B cell (primary cell): ENCODE data around the gene TELO2. TPM values are rescaled to one million over a fixed set of nuclear protein-coding genes. Genes with fewer than 3 reads are reported as not detected.

Source experiments
- ATAC-seq: fragments of 200-7000 bp; cut with Tn5 transposase; one replicate; pipeline ENCODE4 v1.10.0; 2021; ENCODE audit warnings: low read depth, mild to moderate bottlenecking, moderate number of reproducible peaks, moderate library complexity
- CTCF ChIA-PET: fragments of 350-600 bp; sonication (Branson Sonifier 250); formaldehyde crosslinking; loops from one replicate; lab custom pipeline; 2021; ENCODE audit warnings: antibody characterized with exemption, inconsistent platforms; lab: Charles Lee
- POLR2A ChIA-PET: fragments of 350-600 bp; sonication (Branson Sonifier 250); formaldehyde crosslinking; loops from one replicate; lab custom pipeline; 2021; ENCODE audit warnings: antibody characterized with exemption; lab: Charles Lee
- DNase-seq: peaks from one replicate; pipeline ENCODE4 v3.0.0; 2013
- H2AFZ ChIP-seq: 2 replicates; pipeline ENCODE4 v1.6.1; 2012; ENCODE audit warnings: mild to moderate bottlenecking, low read depth, low read length; ENCODE audit not compliant: insufficient read depth, poor library complexity, severe bottlenecking
- H3K27ac ChIP-seq, 2 donors: 1 replicate in 1 of 2; 2 replicates in 1 of 2; pipeline ENCODE4 v1.5.1; 2012 to 2013; ENCODE audit warnings: low read length in 2 of 2, mild to moderate bottlenecking in 2 of 2, moderate library complexity in 1 of 2
- H3K27me3 ChIP-seq, 4 experiments: fragments of 200-600 bp in 1 of 4; sonication (generic) in 1 of 4; replicated peaks in 1 of 4; 1 replicate in 2 of 4; 2 replicates in 2 of 4; pipeline versions ENCODE4 v1.6.1 to v1.7.0; 2013 to 2016; ENCODE audit warnings: low read length in 3 of 4, mild to moderate bottlenecking in 2 of 4, mixed read lengths in 1 of 4, moderate library complexity in 1 of 4; ENCODE audit not compliant: insufficient read depth in 4 of 4, control insufficient read depth in 3 of 4; ENCODE audit errors: control extremely low read depth in 1 of 4
- H3K36me3 ChIP-seq, 2 experiments: replicated peaks in 1 of 2; 1 replicate in 1 of 2; 2 replicates in 1 of 2; pipeline versions ENCODE4 v1.6.1 to v1.7.1; 2013; ENCODE audit warnings: low read length in 1 of 2; ENCODE audit not compliant: insufficient read depth in 2 of 2, control insufficient read depth in 1 of 2; ENCODE audit errors: control extremely low read depth in 1 of 2, extremely low read depth in 1 of 2
- H3K4me1 ChIP-seq, 2 donors: fragments of 200-600 bp in 1 of 2; sonication (generic) in 1 of 2; 1 replicate in 1 of 2; 2 replicates in 1 of 2; pipeline versions ENCODE4 v1.5.1 to v1.6.1; 2013 to 2017; ENCODE audit warnings: low read length in 2 of 2; ENCODE audit not compliant: control insufficient read depth in 2 of 2, insufficient read depth in 2 of 2
- H3K4me2 ChIP-seq: replicated peaks from 2 replicates; pipeline ENCODE3; 2012; ENCODE audit warnings: mild to moderate bottlenecking, low read depth, low read length; ENCODE audit not compliant: poor library complexity, severe bottlenecking
- H3K4me3 ChIP-seq, 5 experiments: fragments of 200-600 bp in 1 of 5; sonication (generic) in 1 of 5; 1 replicate in 3 of 5; 2 replicates in 2 of 5; pipeline versions ENCODE4 v1.5.1 to v1.7.0; 2011 to 2016; ENCODE audit warnings: low read length in 4 of 5, mild to moderate bottlenecking in 4 of 5, low read depth in 2 of 5, control low read depth in 1 of 5, moderate library complexity in 1 of 5; ENCODE audit not compliant: insufficient read depth in 1 of 5; ENCODE audit errors: control extremely low read depth in 1 of 5, extremely low read depth in 1 of 5
- H3K79me2 ChIP-seq: fragments of 200-600 bp; sonication (generic); one replicate; pipeline ENCODE4 v1.6.0; 2016; ENCODE audit warnings: low read length; ENCODE audit not compliant: control insufficient read depth, insufficient read depth
- H3K9ac ChIP-seq: fragments of 200-600 bp; sonication (generic); 2 replicates; pipeline ENCODE4 v1.6.1; 2017; ENCODE audit warnings: mild to moderate bottlenecking, low read length, moderate library complexity
- H3K9me3 ChIP-seq, 3 donors: one replicate each; pipeline versions ENCODE4 v1.6.1 to v1.7.1; 2013; ENCODE audit warnings: low read length in 2 of 3; ENCODE audit not compliant: control insufficient read depth in 2 of 3, insufficient read depth in 1 of 3; ENCODE audit errors: control extremely low read depth in 1 of 3
- H4K20me1 ChIP-seq: 2 replicates; pipeline ENCODE4 v1.6.0; 2012; ENCODE audit warnings: mild to moderate bottlenecking, low read length; ENCODE audit not compliant: insufficient read depth, control insufficient read depth, poor library complexity, severe bottlenecking
- H3K27ac Mint-ChIP-seq: one replicate; pipeline ENCODE4 v1.8.0; 2021; ENCODE audit warnings: mixed read lengths
- H3K27me3 Mint-ChIP-seq: one replicate; pipeline ENCODE4 v1.8.0; 2021; ENCODE audit warnings: mixed read lengths
- H3K4me1 Mint-ChIP-seq: one replicate; pipeline ENCODE4 v1.8.0; 2021; ENCODE audit warnings: mixed read lengths
- H3K4me3 Mint-ChIP-seq: one replicate; pipeline ENCODE4 v1.8.0; 2021; ENCODE audit warnings: mixed read lengths
- H3K9me3 Mint-ChIP-seq: one replicate; pipeline ENCODE4 v1.8.0; 2022; ENCODE audit warnings: mixed read lengths; ENCODE audit not compliant: insufficient read depth
- EZH2 ChIP-seq: IDR thresholded peaks from 2 replicates; pipeline ENCODE4 v1.6.1; 2012; ENCODE audit warnings: borderline replicate concordance, low read depth, mild to moderate bottlenecking, moderate library complexity, low read length; ENCODE audit not compliant: insufficient read depth, poor library complexity, severe bottlenecking
- WGBS: methylation state at CpG from one replicate; pipeline ENCODE4 v1.1.5; 2013; ENCODE audit warnings: missing lambda C conversion rate; ENCODE audit not compliant: insufficient coverage; 5-methylcytosine and 5-hydroxymethylcytosine counted together
- intact Hi-C: fragments of 100-400 bp; cut with micrococcal nuclease; formaldehyde crosslinking; loops from one replicate; pipeline ENCODE4 v1.10.0; 2022
- polyA plus RNA-seq: library from polyadenylated mRNA; depleted of rRNA; stranded (reverse); fragments of >200 nt; gene quantifications from 2 replicates; pipeline ENCODE4 v1.2.3, GENCODE V29; 2012
- total RNA-seq, 2 donors: library from RNA; stranded (reverse); fragments of 120-200 nt in 1 of 2; gene quantifications; 1 replicate in 1 of 2; 2 replicates in 1 of 2; pipeline versions ENCODE4 v1.2.3 to v1.2.4, GENCODE V29; 2013 to 2022
- TF ChIP-seq, protein P1 (sequence below): fragments of 200-600 bp; IDR thresholded peaks from one replicate; pipeline ENCODE4 v1.8.0; 2022; ENCODE audit warnings: antibody characterized with exemption, mild to moderate bottlenecking

The TELO2 gene
- total and polyA plus RNA-seq, 2 donors (not counting 1 experiment from before 2014, with no cell fraction given), result 81.9 to 136 TPM

DNA sequence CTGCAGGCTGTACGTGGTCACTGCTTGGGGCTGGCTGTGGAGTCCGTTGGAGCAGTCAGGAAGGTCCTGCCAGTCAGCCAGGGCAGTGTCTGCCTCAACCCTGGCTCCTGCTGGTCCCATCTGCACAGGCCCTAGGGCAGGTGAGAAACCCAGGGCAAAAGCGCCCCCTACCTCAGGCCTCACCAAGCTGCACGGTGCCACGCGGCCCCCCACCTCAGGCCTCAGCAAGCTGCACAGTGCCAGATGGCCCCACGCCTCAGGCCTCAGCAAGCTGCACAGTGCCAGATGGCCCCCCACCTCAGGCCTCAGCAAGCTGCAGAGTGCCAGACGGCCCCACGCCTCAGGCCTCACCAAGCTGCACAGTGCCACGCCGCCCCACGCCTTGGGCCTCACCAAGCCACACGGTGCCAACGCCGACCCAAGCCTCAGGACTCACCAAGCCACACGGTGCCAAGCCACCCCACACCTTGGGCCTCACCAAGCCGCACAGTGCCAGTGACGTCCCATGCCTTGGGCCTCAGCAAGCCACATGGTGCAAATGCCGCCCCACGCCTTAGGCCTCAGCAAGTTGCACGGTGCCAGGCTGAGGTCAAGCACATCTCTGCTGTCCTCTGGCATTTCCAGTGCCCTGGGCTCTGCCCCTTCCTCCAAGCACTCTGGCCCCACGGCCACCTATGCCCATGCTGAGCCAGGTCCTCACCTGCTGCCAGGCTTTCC lies 45.8 kb downstream of the TELO2 start:
- H3K27me3 ChIP-seq, result no peaks in the 10 kb centered on the region
- CTCF ChIA-PET, result interaction anchor here (0.8 to 2.0 kb wide), 4 partner anchors 99 to 175 kb away, joined by 5 to 22 read pairs (median 12); partner anchors contain the start of gene UQCC4
- Mint-ChIP-seq H3K4me3 (no peak overlapping the region), H3K27ac (no peak overlapping the region), H3K9me3 (no peaks in the 10 kb centered on the region), H3K4me1 (peaks cover 31% of the 10 kb centered on the region), H3K27me3 (no peaks in the 10 kb centered on the region)
- no peaks in the 10 kb centered on the region for H3K36me3 ChIP-seq
- H3K4me2 ChIP-seq, result peak overlapping the region; percentile 51
- DNase-seq (peak; percentile 66), ATAC-seq (peak; percentile 56)
- POLR2A ChIA-PET, result no interaction called here
- H3K4me1 ChIP-seq, result peaks cover 28 to 31% of the 10 kb centered on the region in 2 donors
- no peak overlapping the region for H3K9ac ChIP-seq
- WGBS, result 88% methylated on average over 22 of the region's 22 CpGs
- no peaks in the 10 kb centered on the region for H3K9me3 ChIP-seq
- no peak overlapping the region for H3K27ac ChIP-seq
- intact Hi-C loops, result loop anchor here (1.0 kb wide), 1 partner anchor 111 kb away; no protein-coding TSS in a partner anchor
- TF ChIP-seq EZH2, result no peak
- TF ChIP-seq, protein P1, sequence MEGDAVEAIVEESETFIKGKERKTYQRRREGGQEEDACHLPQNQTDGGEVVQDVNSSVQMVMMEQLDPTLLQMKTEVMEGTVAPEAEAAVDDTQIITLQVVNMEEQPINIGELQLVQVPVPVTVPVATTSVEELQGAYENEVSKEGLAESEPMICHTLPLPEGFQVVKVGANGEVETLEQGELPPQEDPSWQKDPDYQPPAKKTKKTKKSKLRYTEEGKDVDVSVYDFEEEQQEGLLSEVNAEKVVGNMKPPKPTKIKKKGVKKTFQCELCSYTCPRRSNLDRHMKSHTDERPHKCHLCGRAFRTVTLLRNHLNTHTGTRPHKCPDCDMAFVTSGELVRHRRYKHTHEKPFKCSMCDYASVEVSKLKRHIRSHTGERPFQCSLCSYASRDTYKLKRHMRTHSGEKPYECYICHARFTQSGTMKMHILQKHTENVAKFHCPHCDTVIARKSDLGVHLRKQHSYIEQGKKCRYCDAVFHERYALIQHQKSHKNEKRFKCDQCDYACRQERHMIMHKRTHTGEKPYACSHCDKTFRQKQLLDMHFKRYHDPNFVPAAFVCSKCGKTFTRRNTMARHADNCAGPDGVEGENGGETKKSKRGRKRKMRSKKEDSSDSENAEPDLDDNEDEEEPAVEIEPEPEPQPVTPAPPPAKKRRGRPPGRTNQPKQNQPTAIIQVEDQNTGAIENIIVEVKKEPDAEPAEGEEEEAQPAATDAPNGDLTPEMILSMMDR, result peak; percentile 26
- no peak overlapping the region for H2AFZ ChIP-seq
- no peaks in the 10 kb centered on the region for H4K20me1 ChIP-seq
- no peak overlapping the region for H3K4me3 ChIP-seq
- H3K79me2 ChIP-seq, result no peaks in the 10 kb centered on the region

DNA sequence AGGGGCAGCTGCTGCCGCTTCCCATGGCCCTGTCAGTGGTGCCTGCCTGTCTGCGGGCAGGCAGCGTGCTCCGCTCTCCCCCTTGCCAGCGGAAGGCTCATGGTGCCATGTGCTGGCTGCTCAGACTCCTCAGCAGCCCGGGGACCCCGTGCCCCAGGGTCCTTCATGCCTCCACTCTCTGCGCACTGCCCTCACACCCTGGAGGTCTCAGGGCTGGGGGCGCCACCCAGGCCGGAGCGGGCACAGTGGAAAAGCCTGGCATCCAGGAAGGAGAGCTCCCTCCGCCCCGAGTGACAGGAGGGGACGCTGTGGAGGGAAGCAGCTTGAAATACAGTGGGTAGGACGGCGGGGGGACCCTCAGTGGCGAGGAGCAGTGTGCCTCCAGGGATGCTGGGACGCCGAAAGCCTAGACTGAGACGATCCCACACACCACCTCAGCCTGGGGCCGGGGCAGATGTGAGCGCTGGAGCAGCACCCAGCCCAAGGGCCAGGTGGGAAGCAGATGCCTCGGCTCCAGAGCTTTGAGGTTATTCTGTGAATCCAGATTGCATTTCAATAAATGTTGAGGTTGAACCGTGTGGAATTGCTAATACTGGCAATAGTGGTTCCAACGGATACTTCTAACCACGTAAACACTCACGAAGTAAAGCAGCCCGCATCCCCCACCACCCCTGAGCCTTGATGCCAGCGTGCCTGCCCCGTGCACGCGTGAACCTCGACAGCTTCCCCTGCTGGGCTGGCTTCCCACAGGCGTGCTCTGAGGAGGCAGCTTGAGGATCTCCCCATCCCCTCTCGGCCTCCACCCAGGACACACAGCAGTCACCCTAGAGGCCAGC lies 46.8 kb downstream of the TELO2 start:
- intact Hi-C loops, result no loop called here
- CTCF ChIA-PET, result no interaction called here

More for the DNA sequence above, 46.8 kb downstream of the TELO2 start:
- H3K4me3 ChIP-seq, result no peak overlapping the region
- peaks cover 29% of the 10 kb centered on the region for H3K4me1 Mint-ChIP-seq
- no peak for DNase-seq
- ATAC-seq, result no peak
- H3K4me2 ChIP-seq, result no peak overlapping the region
- WGBS, result 94% methylated on average over 27 of the region's 35 CpGs
- H3K4me3 Mint-ChIP-seq, result no peak overlapping the region
- H3K27ac Mint-ChIP-seq, result no peak overlapping the region
- H3K9ac ChIP-seq, result no peak overlapping the region
- POLR2A ChIA-PET, result no interaction called here
- no peaks in the 10 kb centered on the region for H3K79me2 ChIP-seq
- no peak overlapping the region for H3K27ac ChIP-seq
- H3K27me3 ChIP-seq, result no peaks in the 10 kb centered on the region
- peaks cover 25 to 32% of the 10 kb centered on the region in 2 donors for H3K4me1 ChIP-seq
- TF ChIP-seq, protein P1, result no peak
- TF ChIP-seq EZH2, result no peak
- no peaks in the 10 kb centered on the region for H3K9me3 ChIP-seq
- H3K36me3 ChIP-seq, result no peaks in the 10 kb centered on the region
- no peaks in the 10 kb centered on the region for H3K27me3 Mint-ChIP-seq
- no peaks in the 10 kb centered on the region for H4K20me1 ChIP-seq
- H3K9me3 Mint-ChIP-seq, result no peaks in the 10 kb centered on the region
- H2AFZ ChIP-seq, result no peak overlapping the region
